Stimulated activated CD4-positive, alpha-beta T cell treated with anti-CD3 and anti-CD28 coated beads, TNF-alpha, amount 100 ng/mL, for 4 hours (primary cell): ENCODE results near the gene OR8B8.
"Not testable (repeated sequence)": the region's sequence is repeated elsewhere in the genome, so short reads cannot be mapped to it uniquely, and the experiment has no call there.

Experiments
- DNase-seq, 3 experiments: peaks; one replicate each; pipeline ENCODE4 v3.0.0-alpha.2; 2020; ENCODE audit warnings: low read depth in 3 of 3

OR8B8 gene, protein sequence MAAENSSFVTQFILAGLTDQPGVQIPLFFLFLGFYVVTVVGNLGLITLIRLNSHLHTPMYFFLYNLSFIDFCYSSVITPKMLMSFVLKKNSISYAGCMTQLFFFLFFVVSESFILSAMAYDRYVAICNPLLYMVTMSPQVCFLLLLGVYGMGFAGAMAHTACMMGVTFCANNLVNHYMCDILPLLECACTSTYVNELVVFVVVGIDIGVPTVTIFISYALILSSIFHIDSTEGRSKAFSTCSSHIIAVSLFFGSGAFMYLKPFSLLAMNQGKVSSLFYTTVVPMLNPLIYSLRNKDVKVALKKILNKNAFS

DNA sequence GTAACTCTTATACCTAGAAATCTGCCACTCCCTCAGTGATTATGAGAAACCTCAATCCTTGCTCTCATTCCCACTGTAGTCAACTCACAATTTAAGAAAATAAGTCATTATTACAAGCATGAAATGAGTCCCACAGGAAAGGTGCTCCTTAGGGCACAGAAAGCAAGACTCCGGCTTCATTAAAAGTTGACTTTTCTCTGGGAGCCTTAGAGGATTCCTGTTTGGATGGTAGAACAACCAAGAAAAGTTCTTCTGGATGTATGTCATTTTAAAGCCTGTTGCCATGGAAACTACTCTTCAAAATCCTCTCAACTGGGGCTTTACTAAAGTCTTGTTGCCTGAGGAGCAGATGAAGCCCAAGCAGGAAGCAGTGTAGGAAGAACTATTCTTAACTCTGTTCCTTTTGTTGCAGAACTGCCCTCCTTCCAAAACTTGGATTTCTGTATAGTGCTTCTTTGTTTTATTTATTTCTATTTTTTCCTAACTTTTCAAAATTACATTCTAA lies at the start of gene OR8B8:
Gene OR8B8 (minus strand): TSS at position 51 of the 505 bp plus-strand sequence. CDS start 4,611 bp downstream, outside the sequence.
- no peak for DNase-seq

DNA sequence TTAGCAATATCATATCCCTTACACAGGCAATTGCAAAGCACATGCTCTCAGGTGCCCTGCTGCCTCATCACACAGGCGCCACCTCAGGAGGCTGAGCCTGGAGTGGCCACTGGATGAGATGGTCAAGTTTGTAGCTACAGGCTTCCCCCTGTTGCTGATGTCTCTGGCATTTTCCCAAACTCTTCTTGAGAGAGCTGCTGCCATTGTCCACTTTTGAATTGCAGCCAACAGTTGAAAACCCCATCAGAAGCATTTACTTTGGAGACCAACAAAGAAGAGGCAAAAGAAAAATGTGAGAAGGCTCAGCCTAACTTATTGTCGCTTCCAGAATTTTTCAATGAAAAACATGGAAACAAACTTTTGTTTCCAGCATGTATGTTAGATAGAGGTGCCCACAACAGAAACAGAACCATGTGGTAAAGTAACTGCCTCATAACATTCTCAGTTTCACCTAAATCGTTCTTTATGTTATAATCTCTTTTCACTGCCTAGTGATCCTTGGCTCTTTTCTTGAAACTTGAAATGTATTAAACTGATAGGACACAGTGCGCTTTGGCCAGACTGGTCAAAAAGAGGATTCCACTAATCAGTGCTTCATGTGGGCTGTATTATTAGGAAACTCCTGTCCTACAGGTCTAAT lies 47.6 kb upstream of the OR8B8 start:
- no peak for DNase-seq

DNA sequence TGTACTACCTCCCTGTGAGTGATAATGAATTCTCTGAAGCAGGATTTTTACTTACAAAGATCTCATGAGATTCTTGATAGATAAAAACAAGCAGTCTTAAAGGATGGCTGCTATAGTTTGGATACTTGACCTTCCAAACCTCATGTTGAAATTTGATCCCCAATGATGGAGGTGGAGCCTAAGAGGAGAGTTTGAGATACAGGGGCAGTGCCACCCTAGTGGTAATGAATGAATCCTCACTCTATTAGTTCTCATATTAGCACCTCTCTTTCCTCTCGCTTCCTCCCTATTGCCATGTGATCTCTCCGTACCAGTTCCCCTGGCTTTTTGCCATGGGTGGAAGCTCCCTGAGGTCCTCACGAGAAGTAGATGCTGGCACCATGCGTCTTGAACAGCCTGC lies 37.9 kb upstream of the OR8B8 start:
- DNase-seq: no peak

DNA sequence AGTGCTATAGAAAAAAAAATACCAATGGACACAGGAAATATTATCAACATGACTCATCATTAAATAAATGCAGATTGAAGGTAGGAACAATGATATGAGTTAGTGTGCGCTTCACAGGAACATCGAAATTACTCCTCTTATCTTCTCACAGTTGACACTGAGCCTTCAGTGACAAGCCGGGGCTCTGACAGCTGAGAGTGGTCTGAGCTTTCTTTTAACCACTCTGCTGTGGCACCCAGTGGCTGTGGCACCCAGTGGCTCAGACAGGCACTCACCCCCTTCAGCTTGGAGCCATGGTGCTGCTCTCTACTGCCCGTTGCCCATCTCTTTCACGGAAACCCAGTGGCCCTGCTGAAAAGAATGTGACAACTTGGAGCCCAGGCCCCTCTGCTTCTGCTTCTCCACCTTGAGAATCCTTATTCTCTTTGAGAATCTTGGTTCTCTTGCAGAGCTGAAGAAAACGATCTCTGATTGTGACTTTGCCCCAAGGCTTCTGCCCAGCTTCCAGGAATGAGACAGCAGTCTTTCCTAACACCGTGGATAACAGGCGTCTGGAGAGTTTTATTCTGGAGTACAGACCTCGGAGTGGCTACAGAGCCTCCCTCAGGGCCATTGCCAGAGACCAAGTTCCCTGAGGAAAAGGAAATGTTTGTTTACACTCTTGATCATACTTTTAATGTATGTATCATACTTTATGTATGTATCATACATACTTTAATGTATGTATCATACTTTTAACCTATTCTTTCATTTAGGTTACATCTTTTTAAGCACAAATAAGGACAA lies 37.1 kb upstream of the OR8B8 start:
- no peak for DNase-seq

DNA sequence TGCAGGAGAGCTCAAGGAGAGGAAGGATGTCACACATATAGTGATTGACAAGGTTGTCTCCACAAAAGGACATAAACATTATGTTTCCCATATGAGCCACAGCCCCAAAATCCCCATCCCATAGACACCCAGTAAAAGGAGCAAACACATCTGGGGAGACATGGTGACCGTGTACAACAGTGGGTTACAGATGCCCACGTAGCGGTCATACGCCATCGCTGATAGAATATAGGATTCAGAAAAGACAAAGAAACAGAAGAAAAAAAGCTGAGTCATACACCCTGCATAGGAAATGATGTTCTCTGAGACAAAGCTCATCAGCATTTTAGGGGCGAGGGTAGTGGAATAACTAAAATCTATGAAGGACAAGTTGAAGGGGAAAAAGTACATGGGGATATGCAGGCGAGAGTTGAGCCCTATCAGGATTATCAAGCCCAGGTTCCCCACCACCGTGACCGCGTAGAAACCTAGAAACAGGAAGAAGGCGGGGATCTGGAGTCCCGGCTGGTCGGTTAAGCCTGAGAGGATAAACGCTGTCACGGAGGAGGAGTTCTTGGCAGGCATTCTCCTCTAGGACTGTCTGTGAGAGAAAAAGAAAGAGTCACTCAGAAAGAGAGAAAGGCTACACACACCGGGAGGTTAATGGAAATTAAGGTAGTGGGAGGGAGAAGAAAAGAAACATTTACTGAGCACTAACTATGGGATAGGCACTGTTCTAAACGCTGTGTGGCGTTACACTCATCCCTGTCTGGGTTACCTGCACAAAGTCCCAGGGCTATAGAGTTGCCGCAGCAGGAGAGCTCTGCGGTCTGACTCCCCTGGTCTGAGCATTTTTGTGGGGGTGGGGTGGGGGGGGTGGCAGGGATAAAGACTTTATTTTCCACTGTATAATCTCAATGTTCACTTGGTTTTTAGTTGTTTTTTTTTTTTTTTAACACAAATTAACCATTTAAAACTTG lies 36.1 kb upstream of the OR8B8 start:
- DNase-seq: no peak

DNA sequence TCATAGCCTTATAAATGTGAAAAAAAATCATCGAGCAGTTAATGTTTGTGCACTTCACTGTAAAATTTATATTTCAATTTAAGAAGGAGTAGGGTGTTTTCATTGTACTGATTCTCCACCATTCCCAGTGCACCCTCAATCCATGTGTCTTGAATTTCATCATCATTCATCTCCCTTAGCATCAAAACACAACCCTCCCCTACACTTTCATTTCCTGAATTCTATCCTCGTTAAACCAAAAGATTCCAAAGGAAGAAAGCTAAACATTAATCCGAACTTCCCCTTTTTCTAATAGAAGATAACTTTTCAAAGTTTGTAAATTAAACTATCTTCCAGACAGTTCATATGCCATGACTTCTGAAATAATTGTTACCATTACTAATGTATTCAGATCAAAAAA lies 34.1 kb upstream of the OR8B8 start:
- DNase-seq: no peak

DNA sequence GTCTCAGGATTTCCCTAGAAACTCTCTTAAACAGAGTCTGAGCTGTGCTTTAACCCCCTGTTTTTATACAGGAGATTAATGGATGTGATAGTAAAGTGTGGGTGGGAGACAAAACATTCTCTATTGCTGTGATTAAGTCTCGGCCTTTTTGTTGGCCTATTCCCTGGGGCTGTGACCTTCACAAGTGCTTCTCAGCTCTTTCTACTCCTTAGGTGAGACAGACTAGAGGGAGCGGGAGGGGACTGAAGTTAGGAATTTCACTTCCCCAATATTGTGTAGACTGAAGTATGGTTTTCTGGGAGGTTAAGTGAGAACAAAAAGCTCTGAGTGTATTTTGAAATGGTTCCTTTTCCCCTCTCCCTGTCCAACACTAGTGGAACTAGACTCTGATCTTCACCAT lies 29.8 kb upstream of the OR8B8 start:
- no peak for DNase-seq

DNA sequence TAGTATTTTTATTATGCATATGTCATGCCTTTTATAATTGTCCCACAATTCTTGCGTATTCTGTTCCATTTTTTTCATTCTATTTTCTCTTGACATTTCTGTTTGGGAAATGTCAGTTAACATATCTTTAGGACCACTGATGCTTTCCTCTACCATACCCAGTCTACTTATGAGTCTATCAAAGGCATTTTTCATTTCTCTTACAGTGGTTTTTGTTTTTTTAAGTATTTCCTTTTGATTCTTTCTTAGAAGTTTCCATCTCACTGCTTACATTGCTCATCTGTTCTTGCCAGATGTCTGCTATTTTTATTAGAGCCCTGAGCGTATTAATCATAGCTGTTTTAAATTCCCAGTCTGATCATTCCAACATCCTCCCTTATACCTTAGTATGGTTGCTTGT lies 29.3 kb upstream of the OR8B8 start:
- DNase-seq: no peak

DNA sequence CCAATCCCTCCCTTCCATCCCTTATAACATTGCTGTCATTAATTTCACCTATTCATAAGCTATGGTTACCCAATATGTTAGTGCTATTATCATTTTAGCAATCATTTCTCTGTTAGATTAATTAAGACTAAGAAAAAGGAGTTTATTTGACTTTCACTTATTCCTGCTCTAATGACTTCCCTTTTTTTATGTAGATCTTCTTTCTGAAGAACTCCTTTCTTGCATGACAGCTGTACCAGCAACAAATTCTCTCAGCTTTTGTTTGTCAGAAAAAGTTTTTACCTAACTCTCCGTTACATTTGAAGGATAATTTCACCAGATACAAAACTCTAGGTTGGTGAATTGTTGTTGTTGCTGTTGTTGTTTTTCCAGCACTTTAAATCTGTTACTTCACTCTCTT lies 28.6 kb upstream of the OR8B8 start:
- no peak for DNase-seq

DNA sequence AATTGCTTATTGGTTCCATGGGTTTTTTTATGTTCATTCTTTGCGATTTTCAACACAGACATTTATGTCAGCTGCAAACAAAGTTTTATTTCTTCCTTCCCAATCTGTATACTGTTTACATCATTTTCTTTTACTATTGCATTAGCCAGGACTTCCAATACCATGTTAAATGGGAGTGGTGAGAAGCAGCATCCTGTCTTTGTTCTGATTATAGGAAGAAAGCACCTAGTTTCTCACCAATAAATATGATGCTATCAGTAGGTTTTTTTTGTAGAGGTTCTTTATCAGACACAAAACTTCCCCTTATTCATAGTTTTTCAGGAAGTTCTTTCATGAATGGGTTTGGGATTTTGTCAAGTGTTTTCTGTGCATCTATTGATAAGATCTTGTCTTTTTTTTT lies 28.0 kb upstream of the OR8B8 start:
- no peak for DNase-seq

DNA sequence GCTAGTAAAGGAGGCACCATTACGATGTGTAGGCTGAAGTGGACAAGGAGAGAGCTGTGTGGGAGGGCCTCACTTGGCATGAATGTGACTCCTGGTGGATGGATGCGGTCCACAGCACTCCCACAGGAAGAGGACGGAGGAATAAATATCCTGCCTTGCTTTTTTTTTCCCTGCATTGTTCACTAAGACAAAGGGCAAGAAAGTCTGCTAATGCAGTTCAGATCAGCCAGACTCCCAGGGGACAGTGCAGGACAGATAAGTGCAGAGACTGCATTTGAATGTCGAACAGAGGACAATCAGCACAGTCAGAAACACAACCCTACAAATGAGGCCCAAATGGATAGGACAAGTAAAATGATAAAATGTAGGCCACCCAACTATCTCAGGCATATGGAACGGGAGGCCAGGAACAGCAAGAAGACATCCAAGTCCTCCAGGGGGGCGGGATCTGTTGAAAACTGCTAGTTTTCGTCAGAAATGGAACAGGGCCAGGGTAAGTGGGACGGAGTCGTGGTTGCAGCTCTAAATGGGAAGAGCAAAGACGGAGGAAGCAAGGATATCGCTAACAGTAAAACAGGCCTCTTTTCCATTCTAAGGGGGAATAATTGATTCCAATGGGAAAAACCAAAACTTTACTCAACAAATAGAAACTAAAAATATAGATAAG lies 25.2 kb upstream of the OR8B8 start:
- DNase-seq: no peak

DNA sequence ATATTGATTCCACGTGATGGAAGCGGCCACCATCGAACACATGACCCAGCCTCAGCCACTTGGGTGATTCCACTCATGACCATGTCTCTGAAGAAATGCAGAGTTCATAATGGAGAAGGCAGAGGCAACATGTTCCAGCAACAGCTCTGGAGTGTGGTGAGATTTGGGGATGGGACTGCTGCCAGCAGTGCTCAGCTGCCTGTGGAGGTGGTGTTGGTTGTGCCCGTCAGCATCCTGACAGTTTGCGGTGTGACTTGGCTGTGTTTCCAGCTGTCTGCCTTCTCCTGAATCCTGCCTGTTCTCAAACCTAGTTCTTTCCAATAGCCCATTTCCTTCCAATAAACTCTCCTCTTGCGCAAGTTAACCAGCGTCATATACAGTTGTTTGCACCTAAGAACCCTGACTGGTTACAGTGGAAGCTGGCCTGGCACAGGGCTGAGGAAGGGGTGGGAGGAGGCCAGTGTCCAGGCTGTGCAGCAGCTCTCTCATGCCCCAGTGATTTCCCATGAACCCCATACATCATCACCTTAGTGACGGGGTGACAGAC lies 22.0 kb upstream of the OR8B8 start:
- DNase-seq: no peak

DNA sequence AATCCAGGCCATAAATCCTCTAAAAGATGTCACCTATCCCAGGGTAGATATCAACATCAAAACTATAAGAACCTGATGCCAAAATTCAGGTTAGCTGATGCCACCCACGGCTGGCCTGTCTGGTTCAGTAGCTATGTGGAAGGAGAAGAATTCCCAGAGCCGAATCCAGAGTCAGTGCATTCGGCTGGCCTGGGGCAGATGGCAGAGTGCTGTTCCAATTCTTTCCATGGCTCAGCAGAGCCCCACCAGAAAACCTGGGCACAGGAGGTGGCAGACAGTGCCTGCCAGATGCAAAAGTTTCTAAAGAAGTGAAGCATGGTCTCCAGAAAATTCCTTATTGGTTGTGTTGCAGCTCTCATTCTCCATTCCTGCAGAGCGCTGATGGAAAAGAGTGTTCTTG lies 19.9 kb upstream of the OR8B8 start:
- no peak for DNase-seq

DNA sequence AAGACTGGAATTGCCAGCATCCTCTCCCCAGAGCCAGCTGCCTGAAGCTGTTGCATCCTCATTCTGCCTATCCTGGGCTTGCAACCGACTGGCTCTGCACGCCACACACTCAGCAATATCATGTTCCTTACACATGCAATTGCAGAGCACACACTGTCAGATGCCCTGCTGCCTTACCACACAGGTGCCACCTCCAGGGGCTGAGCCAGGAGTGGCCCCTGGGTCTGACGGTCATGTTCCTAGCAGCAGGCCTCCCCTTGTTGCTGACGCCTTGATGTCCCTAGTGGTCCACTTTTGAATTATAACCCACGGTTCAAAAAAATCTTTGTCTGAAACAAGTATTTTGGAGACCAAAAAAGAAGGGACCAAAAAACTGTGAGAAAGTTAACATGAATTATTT lies 18.5 kb upstream of the OR8B8 start:
- DNase-seq: no peak

DNA sequence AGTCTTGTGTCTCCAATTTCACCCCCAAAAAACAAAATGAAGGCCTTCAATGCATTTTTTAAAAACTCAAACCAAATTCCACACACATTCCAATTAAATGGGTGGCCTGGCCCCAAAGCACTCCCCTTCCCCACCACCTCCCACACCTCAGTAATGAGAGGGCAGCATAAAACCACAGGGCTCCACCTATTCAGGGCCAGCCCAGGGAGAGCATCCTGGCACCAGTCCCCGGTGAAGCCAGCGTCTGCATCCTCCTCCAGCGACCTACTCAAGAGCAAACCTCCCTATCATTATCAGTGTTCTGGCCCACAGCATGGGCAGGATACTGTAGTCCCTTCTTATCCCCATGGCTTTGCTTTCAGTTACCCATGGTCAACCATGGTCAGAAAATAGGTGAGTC lies 17.8 kb upstream of the OR8B8 start:
- DNase-seq: no peak

DNA sequence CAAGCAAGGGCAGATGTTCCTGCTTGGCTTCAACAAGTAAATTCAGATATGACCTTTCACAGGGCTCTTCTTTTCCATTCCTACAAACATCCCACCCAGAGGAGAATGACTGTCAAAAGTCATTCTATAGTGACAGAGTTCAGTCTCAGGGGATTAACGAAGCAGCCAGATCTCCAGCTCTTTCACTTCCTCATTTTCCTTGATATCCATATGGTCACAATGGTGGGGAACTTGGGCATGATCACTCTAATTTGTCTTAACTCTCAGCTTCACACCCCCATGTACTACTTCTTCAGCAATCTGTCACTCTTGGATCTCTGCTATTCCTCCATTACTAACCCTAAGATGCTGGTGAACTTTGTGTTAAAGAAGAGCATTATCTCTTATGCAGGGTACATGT lies 15.0 kb upstream of the OR8B8 start:
- no peak for DNase-seq

DNA sequence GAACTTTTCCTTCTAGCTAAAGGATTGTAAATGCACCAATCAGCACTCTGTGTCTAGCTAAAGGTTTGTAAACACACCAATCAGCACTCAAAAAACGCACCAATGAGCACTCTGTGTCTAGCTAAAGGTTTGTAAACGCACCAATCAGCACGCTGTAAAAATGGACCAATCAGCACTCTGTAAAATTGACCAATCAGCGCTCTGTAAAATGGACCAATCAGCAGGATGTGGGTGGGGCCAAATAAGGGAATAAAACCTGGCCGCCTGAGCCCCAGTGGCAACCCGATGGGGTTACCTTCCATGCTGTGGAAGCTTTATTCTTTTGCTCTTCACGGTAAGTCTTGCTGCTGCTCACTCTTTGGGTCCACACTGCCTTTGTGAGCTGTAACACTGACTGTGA lies 13.9 kb upstream of the OR8B8 start:
- DNase-seq: not testable (repeated sequence)

DNA sequence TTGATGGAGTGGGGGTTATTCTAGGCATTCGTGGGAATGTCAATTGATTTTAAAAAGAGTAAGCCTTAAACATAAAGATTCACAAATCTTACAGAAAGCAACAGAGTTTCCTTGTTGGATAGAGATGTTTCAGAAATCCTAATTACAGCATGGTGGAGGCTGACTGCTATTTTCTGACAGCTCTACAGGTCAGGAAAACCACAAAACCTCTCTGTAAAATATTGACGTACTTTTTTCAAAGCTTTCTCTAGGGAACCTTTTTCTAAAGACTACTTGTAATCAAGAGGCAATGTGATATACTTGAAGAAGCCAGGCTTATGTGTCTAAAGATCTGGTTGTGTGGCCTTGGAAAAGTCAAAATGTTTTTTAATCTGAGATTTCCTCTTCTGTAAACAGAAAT lies 9.1 kb upstream of the OR8B8 start:
- DNase-seq: no peak

DNA sequence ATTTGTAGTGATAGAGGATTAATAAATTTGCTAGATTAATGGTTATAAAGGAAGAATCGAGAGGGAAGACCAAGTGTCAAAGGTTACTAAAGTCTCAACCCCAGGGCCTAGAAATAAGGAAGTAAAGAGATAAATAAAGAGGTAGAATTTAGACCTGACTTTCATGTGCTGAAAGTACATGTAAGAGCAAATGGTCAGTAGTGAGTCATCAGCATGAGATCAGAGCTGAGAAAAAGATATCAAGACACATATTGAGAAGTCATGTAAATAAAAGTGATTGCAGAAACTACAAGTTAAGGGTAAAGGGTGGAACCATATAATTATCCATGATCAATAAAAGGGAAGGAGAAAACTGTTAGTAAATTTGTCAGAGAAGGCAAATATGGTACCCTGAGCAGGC lies 1.4 kb upstream of the OR8B8 start:
- DNase-seq: no peak

DNA sequence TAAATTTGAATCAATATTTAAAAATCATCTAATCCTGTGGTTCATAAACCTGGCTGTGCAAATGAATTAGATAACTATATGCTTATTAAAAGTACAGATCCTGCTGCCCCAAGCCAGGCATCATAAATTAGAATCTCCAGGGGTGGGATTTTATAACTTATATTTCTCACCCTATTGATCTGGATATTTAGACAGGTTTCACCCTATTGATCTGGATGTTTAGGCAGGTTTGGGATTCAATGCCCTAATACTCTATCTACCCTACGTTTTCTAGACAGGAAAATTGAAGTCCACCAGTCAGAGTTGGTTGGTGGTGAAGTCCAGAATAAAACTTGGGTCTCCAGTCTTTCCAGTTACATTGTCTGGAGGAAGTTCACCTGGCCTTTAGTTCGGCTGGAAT lies 2.6 kb downstream of the OR8B8 start:
- DNase-seq: no peak

DNA sequence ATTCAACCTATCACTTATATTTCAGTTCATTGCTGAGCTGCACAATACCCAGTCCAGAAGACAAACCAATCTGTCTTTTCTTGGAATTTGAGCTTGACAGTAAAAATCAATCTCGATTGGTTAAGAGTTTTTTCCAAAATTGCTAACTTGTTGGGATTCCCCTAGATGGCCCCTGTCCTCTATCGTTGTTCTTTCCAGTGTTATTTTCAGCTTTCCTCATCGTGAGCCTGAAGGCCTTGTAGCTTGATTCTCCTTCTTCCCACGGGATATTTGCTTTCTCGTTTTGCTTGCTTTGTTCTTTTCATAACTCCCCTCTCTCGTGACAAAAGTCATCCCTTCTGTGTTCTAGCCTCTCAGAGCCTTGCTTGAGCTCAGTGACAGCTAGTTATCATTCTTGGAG lies 3.1 kb downstream of the OR8B8 start:
- DNase-seq: no peak
